Duodenal mucosa (tissue), 2 donors: ENCODE results near the gene G6PC3.

ENCODE experiments used
- H3K27ac ChIP-seq: one replicate; pipeline ENCODE4 v1.7.0; 2013; ENCODE audit warnings: low read depth, low read length
- H3K27me3 ChIP-seq, 2 donors: one replicate each; pipeline ENCODE4 v1.7.0; 2013; ENCODE audit warnings: low read length in 2 of 2, control low read depth in 1 of 2; ENCODE audit not compliant: insufficient read depth in 2 of 2, control insufficient read depth in 1 of 2
- H3K36me3 ChIP-seq, 2 donors: one replicate each; pipeline ENCODE4 v1.7.0; 2013; ENCODE audit warnings: low read length in 2 of 2, control low read depth in 1 of 2; ENCODE audit not compliant: insufficient read depth in 2 of 2, control insufficient read depth in 1 of 2
- H3K4me1 ChIP-seq, 2 donors: one replicate each; pipeline ENCODE4 v1.7.0; 2013; ENCODE audit warnings: low read length in 2 of 2, control low read depth in 1 of 2; ENCODE audit not compliant: insufficient read depth in 2 of 2, control insufficient read depth in 1 of 2
- H3K4me3 ChIP-seq, 2 donors: one replicate each; pipeline ENCODE4 v1.7.0; 2013; ENCODE audit warnings: low read length in 2 of 2, low read depth in 1 of 2
- H3K9ac ChIP-seq, 2 donors: one replicate each; pipeline ENCODE4 v1.7.0; 2013; ENCODE audit warnings: low read length in 2 of 2, low read depth in 1 of 2
- H3K9me3 ChIP-seq, 2 donors: one replicate each; pipeline ENCODE4 v1.7.0; 2013; ENCODE audit warnings: low read length in 2 of 2, control low read depth in 1 of 2; ENCODE audit not compliant: control insufficient read depth in 1 of 2

G6PC3 gene

DNA sequence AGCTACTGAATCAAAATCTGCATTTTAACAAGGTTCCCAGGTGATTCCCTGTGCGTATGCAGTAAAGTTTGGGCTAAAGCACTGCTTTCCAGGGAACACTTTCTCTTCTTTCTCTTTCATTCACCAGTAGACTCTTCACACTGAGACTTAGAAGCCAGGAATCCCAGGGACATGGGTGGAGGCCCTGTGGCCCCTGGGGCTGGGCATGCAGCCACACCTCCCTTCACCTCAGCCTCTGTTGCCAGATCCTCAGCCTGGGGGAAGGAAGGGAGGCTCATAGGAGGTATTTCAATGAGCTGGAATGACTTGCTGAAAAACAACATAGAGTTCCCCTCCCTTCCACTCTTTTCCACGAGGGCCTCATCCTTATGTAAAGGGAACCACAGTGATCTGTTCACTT, 1.2 kb downstream of the G6PC3 start:
- no peak overlapping the region for H3K27ac ChIP-seq
- H3K36me3 ChIP-seq = peaks cover 19 to 26% of the 10 kb centered on the region in 2 donors
- peaks cover 21 to 31% of the 10 kb centered on the region in 2 donors for H3K4me1 ChIP-seq
- peak overlapping the region; percentile 26 to 76 for H3K9ac ChIP-seq
- H3K9me3 ChIP-seq = no peaks in the 10 kb centered on the region
- no peaks in the 10 kb centered on the region for H3K27me3 ChIP-seq
- peak overlapping the region; percentile 88 to 96 for H3K4me3 ChIP-seq

DNA sequence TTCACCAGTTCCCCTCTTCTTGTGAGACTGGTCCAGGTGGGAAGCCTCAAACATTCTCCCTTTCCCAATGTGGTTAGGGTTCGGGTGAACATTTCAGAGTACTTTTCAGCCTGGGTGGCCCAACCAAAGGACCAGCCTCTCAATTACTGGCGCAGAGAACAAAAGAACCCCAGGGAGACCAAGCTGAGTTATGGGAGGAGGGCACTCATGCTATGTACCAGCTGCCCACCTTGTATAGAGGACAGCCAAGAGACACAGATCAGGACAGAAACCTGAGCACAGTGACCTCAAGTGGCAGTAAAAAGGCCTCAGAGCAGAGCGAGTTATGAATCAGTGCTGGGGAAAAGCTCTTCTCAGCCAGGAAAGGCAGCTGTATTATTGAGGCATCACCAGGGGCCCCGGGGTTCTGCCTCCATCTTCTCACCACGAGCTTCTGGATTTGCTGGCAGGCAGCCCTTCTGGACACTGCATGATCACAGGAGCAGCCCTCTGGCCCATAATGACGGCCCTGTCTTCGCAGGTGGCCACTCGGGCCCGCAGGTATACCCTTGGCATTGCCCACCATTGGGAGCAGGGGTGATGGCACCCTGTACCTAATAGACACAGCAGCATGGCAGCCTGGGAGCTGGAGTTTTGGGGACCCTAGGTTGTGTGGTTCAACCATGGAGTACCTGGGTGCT, 3.8 kb downstream of the G6PC3 start:
- H3K4me1 ChIP-seq = peaks cover 11 to 19% of the 10 kb centered on the region in 2 donors
- no peaks in the 10 kb centered on the region for H3K27me3 ChIP-seq
- H3K27ac ChIP-seq = no peak overlapping the region
- H3K9ac ChIP-seq = no peak overlapping the region
- H3K4me3 ChIP-seq = no peak overlapping the region
- no peaks in the 10 kb centered on the region for H3K9me3 ChIP-seq
- peaks cover 29 to 47% of the 10 kb centered on the region in 2 donors for H3K36me3 ChIP-seq

DNA sequence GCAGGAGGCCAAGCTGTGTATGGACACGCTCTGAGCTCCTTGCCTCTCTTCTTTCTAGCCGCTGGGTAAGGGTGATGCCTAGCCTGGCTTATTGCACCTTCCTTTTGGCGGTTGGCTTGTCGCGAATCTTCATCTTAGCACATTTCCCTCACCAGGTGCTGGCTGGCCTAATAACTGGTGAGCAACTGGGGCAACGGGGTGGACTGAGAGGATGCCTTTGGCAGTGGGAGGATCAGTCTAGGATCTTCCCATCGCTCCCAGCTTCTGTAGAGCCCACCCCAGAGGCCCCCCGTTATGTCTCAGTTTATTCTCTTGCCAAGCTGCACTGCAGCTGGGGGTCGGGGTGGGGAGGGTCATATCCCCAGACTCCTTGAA, 4.4 kb downstream of the G6PC3 start:
- H3K4me3 ChIP-seq = no peak overlapping the region
- H3K27me3 ChIP-seq = no peaks in the 10 kb centered on the region
- H3K36me3 ChIP-seq = peaks cover 29 to 50% of the 10 kb centered on the region in 2 donors
- no peaks in the 10 kb centered on the region for H3K9me3 ChIP-seq
- peaks cover 11 to 17% of the 10 kb centered on the region in 2 donors for H3K4me1 ChIP-seq
- H3K9ac ChIP-seq = no peak overlapping the region
- H3K27ac ChIP-seq = no peak overlapping the region

DNA sequence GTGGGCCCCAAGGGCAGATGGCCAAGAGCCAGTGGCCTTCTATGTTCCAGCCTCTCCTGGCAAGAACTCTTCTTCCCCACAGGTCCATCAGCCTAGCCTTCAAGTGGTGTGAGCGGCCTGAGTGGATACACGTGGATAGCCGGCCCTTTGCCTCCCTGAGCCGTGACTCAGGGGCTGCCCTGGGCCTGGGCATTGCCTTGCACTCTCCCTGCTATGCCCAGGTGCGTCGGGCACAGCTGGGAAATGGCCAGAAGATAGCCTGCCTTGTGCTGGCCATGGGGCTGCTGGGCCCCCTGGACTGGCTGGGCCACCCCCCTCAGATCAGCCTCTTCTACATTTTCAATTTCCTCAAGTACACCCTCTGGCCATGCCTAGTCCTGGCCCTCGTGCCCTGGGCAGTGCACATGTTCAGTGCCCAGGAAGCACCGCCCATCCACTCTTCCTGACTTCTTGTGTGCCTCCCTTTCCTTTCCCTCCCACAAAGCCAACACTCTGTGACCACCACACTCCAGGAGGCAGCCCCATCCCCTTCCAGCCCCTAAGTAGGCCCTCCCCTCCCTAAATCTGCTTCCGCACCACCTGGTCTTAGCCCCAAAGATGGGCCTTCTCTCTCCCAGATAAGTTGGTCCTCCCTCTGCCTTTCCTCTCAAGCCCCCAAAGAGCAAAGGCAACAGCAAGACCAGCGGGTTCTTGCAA, 5.2 kb downstream of the G6PC3 start:
- peaks cover 29 to 58% of the 10 kb centered on the region in 2 donors for H3K36me3 ChIP-seq
- no peaks in the 10 kb centered on the region for H3K27me3 ChIP-seq
- H3K27ac ChIP-seq = no peak overlapping the region

DNA sequence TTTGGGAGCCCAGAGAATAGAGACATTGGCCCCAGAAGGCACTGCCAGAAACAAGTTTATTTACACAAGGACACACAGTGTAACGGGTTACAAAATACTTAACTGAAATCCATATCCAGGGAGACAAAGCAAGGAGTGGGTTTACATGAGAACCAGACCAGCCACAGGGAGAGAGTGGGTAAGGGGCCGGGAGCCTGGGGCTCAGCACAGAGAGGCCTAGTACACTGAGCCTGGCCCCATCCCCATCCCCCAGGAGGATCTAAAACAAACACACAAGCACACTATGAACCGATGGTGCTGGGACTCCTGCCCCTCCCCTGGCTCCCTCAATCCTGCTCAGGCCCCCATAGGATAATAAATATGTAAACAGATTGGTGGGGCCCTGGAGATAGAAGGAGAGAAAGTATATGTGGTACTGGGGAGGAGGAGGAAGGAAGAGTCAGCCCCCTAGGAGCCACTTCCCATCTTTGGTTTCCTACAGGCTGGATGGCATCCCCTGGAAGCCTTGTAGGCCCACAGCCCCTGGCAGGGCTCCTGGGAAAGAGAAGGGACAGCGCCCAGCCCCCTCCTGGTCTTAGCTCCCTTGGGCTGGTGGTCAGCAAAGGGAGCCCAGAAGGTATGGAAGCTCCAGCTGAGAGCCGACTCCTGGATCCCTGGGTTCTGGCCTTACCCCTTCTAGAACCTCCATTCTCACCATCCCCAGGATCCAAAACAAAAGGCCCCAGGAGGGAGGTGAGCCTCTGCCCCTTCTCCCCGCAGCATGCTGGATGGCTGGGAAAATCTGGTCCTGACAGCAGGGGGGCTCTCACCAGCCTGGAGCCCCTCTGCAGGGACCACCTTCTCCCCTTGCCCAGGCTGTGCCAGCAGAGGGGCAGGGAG, 6.4 kb downstream of the G6PC3 start:
- Histone ChIP-seq H3K27ac (no peak overlapping the region), H3K36me3 (peaks cover 29 to 64% of the 10 kb centered on the region in 2 donors)

More for the DNA sequence above, 5.2 kb downstream of the G6PC3 start:
- Histone ChIP-seq H3K4me1 (peaks cover 11 to 12% of the 10 kb centered on the region in 2 donors), H3K4me3 (no peak overlapping the region), H3K9me3 (no peaks in the 10 kb centered on the region), H3K9ac (no peak overlapping the region)

DNA sequence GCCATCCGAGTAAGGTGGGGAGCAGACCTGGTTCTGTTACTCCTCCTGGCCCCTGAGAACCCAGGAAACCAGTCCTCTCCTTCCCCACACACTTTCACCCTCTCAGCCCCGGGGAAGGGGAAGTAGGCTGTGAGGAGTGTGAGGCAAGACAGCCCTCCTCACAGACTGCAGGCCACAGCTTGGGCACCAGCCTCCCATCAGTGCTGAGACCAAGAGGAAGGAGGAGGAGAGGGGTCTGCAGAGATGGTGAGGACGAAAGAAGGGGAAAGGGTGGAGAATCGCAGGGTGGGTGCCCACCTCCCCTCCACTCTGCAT, 7.0 kb downstream of the G6PC3 start:
- H3K27me3 ChIP-seq = no peaks in the 10 kb centered on the region
- H3K36me3 ChIP-seq = peaks cover 29 to 70% of the 10 kb centered on the region in 2 donors
- no peak overlapping the region for H3K4me3 ChIP-seq
- no peaks in the 10 kb centered on the region for H3K9me3 ChIP-seq
- H3K27ac ChIP-seq = no peak overlapping the region
- no peaks in the 10 kb centered on the region for H3K4me1 ChIP-seq
- H3K9ac ChIP-seq = no peak overlapping the region

More for the DNA sequence above, 6.4 kb downstream of the G6PC3 start:
- H3K4me1 ChIP-seq = peaks cover under 1 to 2% of the 10 kb centered on the region in 2 donors
- no peaks in the 10 kb centered on the region for H3K27me3 ChIP-seq
- no peak overlapping the region for H3K9ac ChIP-seq
- H3K4me3 ChIP-seq = no peak overlapping the region
- H3K9me3 ChIP-seq = no peaks in the 10 kb centered on the region

DNA sequence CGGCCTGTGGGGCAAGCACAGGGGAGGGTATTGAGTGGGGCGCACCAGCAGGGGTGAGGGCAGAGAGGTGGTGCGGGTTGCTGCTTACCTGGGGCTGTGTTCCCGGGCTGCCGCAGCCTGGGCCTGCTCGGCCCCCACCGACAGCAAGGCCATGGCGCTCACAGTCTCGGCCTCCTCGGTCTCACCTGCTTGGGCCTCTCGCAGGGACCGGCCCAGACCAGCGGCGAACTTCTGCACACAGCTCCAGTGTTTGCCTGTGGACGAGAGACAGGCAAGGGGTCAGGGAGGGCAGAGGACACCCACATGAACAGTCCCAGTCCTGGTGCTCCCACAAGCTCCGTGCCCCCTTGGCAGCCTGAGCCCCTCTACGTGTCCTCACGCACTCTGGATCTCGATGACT, 7.9 kb downstream of the G6PC3 start:
- no peak overlapping the region for H3K27ac ChIP-seq
- no peaks in the 10 kb centered on the region for H3K4me1 ChIP-seq
- no peak overlapping the region for H3K9ac ChIP-seq
- no peaks in the 10 kb centered on the region for H3K27me3 ChIP-seq
- H3K4me3 ChIP-seq = no peak overlapping the region
- peaks cover 32 to 79% of the 10 kb centered on the region in 2 donors for H3K36me3 ChIP-seq
- no peaks in the 10 kb centered on the region for H3K9me3 ChIP-seq

DNA sequence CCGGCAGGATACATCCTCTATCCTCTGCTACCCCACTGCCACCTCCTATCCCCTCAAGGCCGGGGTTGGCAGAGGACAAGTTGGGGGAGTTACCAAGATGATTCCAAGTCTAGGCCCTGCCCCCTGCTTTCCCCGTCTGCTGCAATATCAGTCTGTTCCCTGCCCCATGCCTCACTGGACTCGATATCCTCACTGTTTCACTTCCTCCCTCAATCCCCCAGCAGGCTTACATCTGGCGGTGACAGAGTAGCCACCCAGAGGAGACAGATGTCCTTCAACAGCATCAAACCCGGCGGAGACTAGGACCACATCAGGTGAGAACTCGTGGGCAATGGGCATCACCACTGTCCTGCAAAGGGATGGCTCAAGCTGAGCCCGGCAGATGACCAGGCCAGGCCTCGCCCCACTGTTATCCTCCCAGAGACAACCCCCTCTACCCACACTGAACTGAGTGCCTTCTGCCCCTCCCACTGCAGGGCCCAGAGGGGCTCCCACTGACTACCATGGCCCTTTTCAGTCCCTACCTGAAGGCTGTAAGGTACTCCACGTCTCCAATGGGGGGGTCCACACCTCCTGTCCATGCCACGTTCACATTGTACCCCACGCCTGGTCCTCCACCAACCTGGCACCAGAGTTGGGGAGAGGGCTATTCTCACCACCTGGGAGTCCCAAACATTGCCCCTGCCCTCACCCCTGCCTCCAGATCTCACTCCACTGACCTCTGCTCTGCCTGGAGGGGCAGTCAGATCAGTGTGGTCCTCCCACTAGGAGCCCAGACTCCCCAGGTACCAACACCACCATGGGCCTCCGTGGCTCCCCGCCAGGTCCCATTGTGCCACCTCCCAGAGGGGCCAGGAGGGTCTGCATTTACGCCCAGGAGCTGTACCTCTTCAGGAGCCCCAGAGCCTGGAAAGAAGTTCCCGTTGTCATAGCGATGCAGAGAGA, 9.6 kb downstream of the G6PC3 start:
- no peak overlapping the region for H3K4me3 ChIP-seq
- H3K9me3 ChIP-seq = no peaks in the 10 kb centered on the region
- peak overlapping the region in 1 of 2 donors; percentile 18 for H3K9ac ChIP-seq
- H3K36me3 ChIP-seq = peaks cover 25 to 83% of the 10 kb centered on the region in 2 donors
- no peak overlapping the region for H3K27ac ChIP-seq
- H3K4me1 ChIP-seq = no peaks in the 10 kb centered on the region
- H3K27me3 ChIP-seq = no peaks in the 10 kb centered on the region

DNA sequence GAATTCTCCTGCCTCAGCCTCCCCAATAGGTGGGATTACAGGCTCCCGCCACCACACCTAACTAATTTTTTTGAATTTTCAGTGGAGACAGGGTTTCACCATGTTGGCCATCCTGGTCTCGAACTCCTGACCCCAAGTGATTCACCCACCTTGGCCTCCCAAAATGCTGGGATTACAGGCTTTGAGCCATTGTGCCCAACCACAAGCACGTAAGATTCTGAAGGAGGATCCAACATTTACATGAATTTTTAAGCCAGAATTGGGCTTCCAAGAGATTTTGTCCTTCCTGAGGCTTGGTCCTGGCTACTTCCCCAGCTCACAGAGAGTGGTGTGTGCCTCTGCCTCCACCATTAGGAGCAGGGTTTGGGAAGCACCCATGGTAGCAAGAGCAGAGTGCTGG, 11.1 kb downstream of the G6PC3 start:
- H3K27ac ChIP-seq = no peak overlapping the region
- peaks cover 15 to 72% of the 10 kb centered on the region in 2 donors for H3K36me3 ChIP-seq
- no peak overlapping the region for H3K4me3 ChIP-seq
- no peak overlapping the region for H3K9ac ChIP-seq
- H3K4me1 ChIP-seq = no peaks in the 10 kb centered on the region
- no peaks in the 10 kb centered on the region for H3K9me3 ChIP-seq
- H3K27me3 ChIP-seq = no peaks in the 10 kb centered on the region
